ENCODE data around the gene GFOD1. TPM values are rescaled to one million over a fixed set of nuclear protein-coding genes. Genes with fewer than 3 reads are reported as not detected.

The GFOD1 gene
- polyA plus RNA-seq, 1 of the 3 experiments (the other 2 are of a cell fraction) = 1.6 TPM

GRCh38 chr6:13402711-13403110 is 84.7 kb downstream of the GFOD1 start:
- H3K9me3 ChIP-seq = no peaks in the 10 kb centered on the region
- H2AFZ ChIP-seq (ENCODE audit: low read depth) = no peak overlapping the region
- DNase-seq = no peak
- H3K36me3 ChIP-seq (replicated peaks in 1 of 2; ENCODE audit: control insufficient read depth in 1 of 2, insufficient read depth in 2 of 2, low read length in 1 of 2) = no peaks in the 10 kb centered on the region
- WGBS (ENCODE audit: low lambda C conversion rate) = 85% methylated on average over 3 of the region's 3 CpGs
- no peaks in the 10 kb centered on the region for H3K27me3 ChIP-seq (ENCODE audit: insufficient read depth)
- CTCF ChIA-PET = no interaction called here
- no peaks in the 10 kb centered on the region for H3K79me2 ChIP-seq (ENCODE audit: insufficient read depth)
- TF ChIP-seq GABPA (IDR thresholded peaks at IDR 0.05; ENCODE audit: low read depth) = no peak
- no peaks in the 10 kb centered on the region for H4K20me1 ChIP-seq (ENCODE audit: insufficient read depth)
- no peak overlapping the region for H3K27ac ChIP-seq (ENCODE audit: low read depth in 2 of 2, low read length in 1 of 2)
- no peaks in the 10 kb centered on the region for H3F3A ChIP-seq (replicated peaks; ENCODE audit: insufficient read depth)
- H3K9me2 ChIP-seq = no peaks in the 10 kb centered on the region
- H3K4me3 ChIP-seq (ENCODE audit: low read depth in 2 of 2, low read length in 1 of 2) = no peak overlapping the region
- H3K9ac ChIP-seq = no peak overlapping the region
- H3K4me2 ChIP-seq = no peak overlapping the region
- H3K4me1 ChIP-seq (ENCODE audit: control insufficient read depth in 1 of 2, insufficient read depth in 2 of 2, low read depth in 1 of 2, low read length in 1 of 2) = peaks cover 3 to 11% of the 10 kb centered on the region in 2 experiments; a peak in 2 of 4 replicates
- POLR2A ChIA-PET = interaction anchor here (0.7 kb wide), 1 partner anchor 464 kb away, joined by 7 read pairs; no protein-coding TSS in a partner anchor

DNA sequence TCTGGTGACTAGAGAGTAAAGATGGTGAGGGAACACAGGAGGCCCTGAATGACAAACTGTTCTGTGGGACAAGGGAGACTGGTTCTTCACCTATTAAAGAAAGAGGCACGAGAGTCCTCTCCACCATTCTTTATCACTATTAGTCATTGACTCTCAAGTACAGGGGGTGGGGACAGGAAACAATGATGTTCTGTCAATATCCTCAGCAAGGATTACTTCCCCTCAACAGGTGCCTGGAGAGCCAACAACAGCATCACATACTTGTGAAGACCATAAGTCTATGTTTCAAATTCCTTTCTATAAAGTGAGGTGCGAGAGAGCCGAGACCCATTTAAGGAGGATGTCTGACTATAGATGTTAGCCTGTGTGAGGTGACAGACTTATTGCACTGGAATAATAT is 86.6 kb downstream of the GFOD1 start:
- H3K9me2 ChIP-seq = no peaks in the 10 kb centered on the region
- peaks cover 4 to 11% of the 10 kb centered on the region in 2 experiments; a peak in 3 of 4 replicates for H3K4me1 ChIP-seq (ENCODE audit: control insufficient read depth in 1 of 2, insufficient read depth in 2 of 2, low read depth in 1 of 2, low read length in 1 of 2)
- no peak for DNase-seq
- no peak overlapping the region for H3K4me3 ChIP-seq (ENCODE audit: low read depth in 2 of 2, low read length in 1 of 2)
- ChIA-PET POLR2A (no interaction called here), CTCF (interaction anchor here (0.6 to 1.1 kb wide), 3 partner anchors 21 to 174 kb away, joined by 3 read pairs; partner anchors contain the start of gene SIRT5)
- no peak overlapping the region for H3K27ac ChIP-seq (ENCODE audit: low read depth in 2 of 2, low read length in 1 of 2)
- no peaks in the 10 kb centered on the region for H4K20me1 ChIP-seq (ENCODE audit: insufficient read depth)
- 97% methylated on average over 3 of the region's 3 CpGs for WGBS (ENCODE audit: low lambda C conversion rate)
- TF ChIP-seq IRF3 (IDR thresholded peaks at IDR 0.05; ENCODE audit: low read depth, low read length) (no peak), EP300 (IDR thresholded peaks at IDR 0.05; ENCODE audit: borderline replicate concordance in 1 of 2, low read depth in 1 of 2, low read length in 1 of 2) (no peak), YY1 (IDR thresholded peaks at IDR 0.05; ENCODE audit: low read depth) (no peak), RFX5 (IDR thresholded peaks at IDR 0.05; ENCODE audit: low read length) (no peak), RCOR1 (IDR thresholded peaks at IDR 0.05; ENCODE audit: low read length) (no peak), TCF12 (IDR thresholded peaks at IDR 0.05) (no peak), NFIC (IDR thresholded peaks at IDR 0.05; ENCODE audit: borderline replicate concordance) (no peak), MAX (IDR thresholded peaks at IDR 0.05; ENCODE audit: low read depth) (no peak), SIN3A (IDR thresholded peaks at IDR 0.05; ENCODE audit: borderline replicate concordance, low read depth, low read length) (no peak)
- no peaks in the 10 kb centered on the region for H3K9me3 ChIP-seq
- no peaks in the 10 kb centered on the region for H3K36me3 ChIP-seq (replicated peaks in 1 of 2; ENCODE audit: control insufficient read depth in 1 of 2, insufficient read depth in 2 of 2, low read length in 1 of 2)
- H2AFZ ChIP-seq (ENCODE audit: low read depth) = no peak overlapping the region
- no peak overlapping the region for H3K4me2 ChIP-seq
- H3K9ac ChIP-seq = no peak overlapping the region
- H3F3A ChIP-seq (replicated peaks; ENCODE audit: insufficient read depth) = no peaks in the 10 kb centered on the region
- no peaks in the 10 kb centered on the region for H3K27me3 ChIP-seq (ENCODE audit: insufficient read depth)
- no peaks in the 10 kb centered on the region for H3K79me2 ChIP-seq (ENCODE audit: insufficient read depth)

DNA sequence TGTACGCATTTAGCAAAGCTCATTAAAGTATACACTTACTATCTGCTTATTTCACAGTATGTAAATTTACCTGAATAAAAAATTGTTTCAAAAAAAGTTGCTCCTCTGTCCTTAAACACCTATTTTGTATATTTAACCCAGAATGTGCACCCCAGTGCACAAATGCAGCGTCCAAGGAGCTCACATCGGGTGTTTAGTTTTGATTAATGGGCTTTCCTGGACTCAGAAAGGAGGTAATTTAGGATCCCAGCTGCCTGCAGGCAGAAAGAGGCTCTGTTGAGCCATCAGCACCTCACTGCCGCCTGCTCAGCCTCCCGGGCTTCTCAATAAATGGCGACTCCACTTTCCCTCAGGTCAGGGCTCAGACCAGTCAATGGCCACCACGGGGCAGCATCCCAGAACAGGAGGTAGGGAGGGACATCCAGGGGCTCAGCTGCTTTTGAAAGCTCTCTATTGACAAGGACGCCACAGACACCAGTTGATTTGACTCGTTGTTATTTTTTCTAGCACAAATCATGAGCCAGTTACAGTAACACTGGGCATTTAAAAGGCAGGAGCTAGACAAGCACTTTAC is 88.9 kb downstream of the GFOD1 start:
- TF ChIP-seq NRF1 (IDR thresholded peaks at IDR 0.05; ENCODE audit: low read depth, low read length) (no peak), CHD2 (IDR thresholded peaks at IDR 0.05; ENCODE audit: low read length, partially characterized antibody) (no peak), CTCF (IDR thresholded peaks at IDR 0.05) (no peak)
- Histone ChIP-seq H3K4me2 (no peak overlapping the region), H3K9me3 (no peaks in the 10 kb centered on the region), H3K9ac (no peak overlapping the region), H2AFZ (ENCODE audit: low read depth) (no peak overlapping the region), H3K9me2 (no peaks in the 10 kb centered on the region), H3K27me3 (ENCODE audit: insufficient read depth) (no peaks in the 10 kb centered on the region), H3K4me1 (ENCODE audit: control insufficient read depth in 1 of 2, insufficient read depth in 2 of 2, low read depth in 1 of 2, low read length in 1 of 2) (peaks cover 8 to 12% of the 10 kb centered on the region in 2 experiments; a peak in 3 of 4 replicates), H3F3A (replicated peaks; ENCODE audit: insufficient read depth) (no peaks in the 10 kb centered on the region), H4K20me1 (ENCODE audit: insufficient read depth) (no peaks in the 10 kb centered on the region), H3K79me2 (ENCODE audit: insufficient read depth) (no peaks in the 10 kb centered on the region), H3K27ac (ENCODE audit: low read depth in 2 of 2, low read length in 1 of 2) (no peak overlapping the region; a peak in 1 of 4 replicates), H3K36me3 (replicated peaks in 1 of 2; ENCODE audit: control insufficient read depth in 1 of 2, insufficient read depth in 2 of 2, low read length in 1 of 2) (no peaks in the 10 kb centered on the region), H3K4me3 (ENCODE audit: low read depth in 2 of 2, low read length in 1 of 2) (no peak overlapping the region)
- peak; percentile 24 for DNase-seq
- ChIA-PET POLR2A (no interaction called here), CTCF (interaction anchor here (1.4 kb wide), 1 partner anchor 44 kb away, joined by 3 read pairs; no protein-coding TSS in a partner anchor)
- WGBS (ENCODE audit: low lambda C conversion rate) = 77% methylated on average over 8 of the region's 9 CpGs
